Natural killer cell (primary cell): ENCODE results near the gene AFMID. TPM values are rescaled to one million over a fixed set of nuclear protein-coding genes. Genes with fewer than 3 reads are reported as not detected.

ENCODE experiments used
- ATAC-seq, 3 donors: fragments of 150-1000 bp in 2 of 3; fragments of 200-7000 bp in 1 of 3; cut with Tn5 transposase; 1 replicate in 1 of 3; 2 replicates in 2 of 3; pipeline ENCODE4 v1.10.0; 2021; ENCODE audit warnings: mild to moderate bottlenecking in 2 of 3, moderate library complexity in 2 of 3
- DNase-seq, 2 donors: peaks; one replicate each; pipeline versions ENCODE4 v3.0.0 to v3.0.0-alpha.2; 2013 to 2021; ENCODE audit warnings: mixed read lengths in 1 of 2
- H3K27ac ChIP-seq: one replicate; pipeline ENCODE4 v1.5.1; 2013; ENCODE audit warnings: mild to moderate bottlenecking, low read length
- H3K27me3 ChIP-seq: one replicate; pipeline ENCODE4 v1.6.1; 2013; ENCODE audit warnings: low read length; ENCODE audit not compliant: control insufficient read depth, insufficient read depth
- H3K36me3 ChIP-seq: one replicate; pipeline ENCODE4 v1.6.1; 2013; ENCODE audit warnings: low read length; ENCODE audit not compliant: control insufficient read depth, insufficient read depth
- H3K4me1 ChIP-seq: one replicate; pipeline ENCODE4 v1.6.1; 2013; ENCODE audit warnings: low read length; ENCODE audit not compliant: control insufficient read depth, insufficient read depth
- H3K4me3 ChIP-seq: one replicate; pipeline ENCODE4 v1.5.1; 2013; ENCODE audit warnings: low read length
- H3K9me3 ChIP-seq: one replicate; pipeline ENCODE4 v1.6.1; 2013; ENCODE audit warnings: low read length; ENCODE audit not compliant: control insufficient read depth, insufficient read depth
- H3K27ac Mint-ChIP-seq, 2 donors: one replicate each; pipeline ENCODE4 v1.8.0; 2022; ENCODE audit warnings: mild to moderate bottlenecking in 2 of 2, mixed read lengths in 2 of 2, moderate library complexity in 1 of 2
- H3K27me3 Mint-ChIP-seq, 2 donors: one replicate each; pipeline ENCODE4 v1.8.0; 2022; ENCODE audit warnings: low read depth in 2 of 2, mixed read lengths in 2 of 2
- H3K36me3 Mint-ChIP-seq: one replicate; pipeline ENCODE4 v1.8.0; 2022; ENCODE audit warnings: mixed read lengths
- H3K4me1 Mint-ChIP-seq, 2 donors: one replicate each; pipeline ENCODE4 v1.8.0; 2022; ENCODE audit warnings: mixed read lengths in 2 of 2
- H3K4me3 Mint-ChIP-seq: one replicate; pipeline ENCODE4 v1.8.0; 2022; ENCODE audit warnings: mild to moderate bottlenecking, moderate library complexity, mixed read lengths
- H3K9me3 Mint-ChIP-seq, 2 donors: one replicate each; pipeline ENCODE4 v1.8.0; 2022; ENCODE audit warnings: mixed read lengths in 2 of 2
- WGBS: methylation state at CpG from one replicate; pipeline ENCODE4 v1.1.7; 2013; ENCODE audit warnings: missing lambda C conversion rate; ENCODE audit not compliant: insufficient coverage; 5-methylcytosine and 5-hydroxymethylcytosine counted together
- intact Hi-C: fragments of 100-400 bp; cut with micrococcal nuclease; formaldehyde crosslinking; loops from one replicate; pipeline ENCODE4 v1.14.2; 2022
- total RNA-seq, 4 donors: library from RNA; stranded (reverse); fragments of 120-200 nt in 1 of 4; gene quantifications; one replicate each; pipeline versions ENCODE4 v1.2.3 to v1.2.4, GENCODE V29; 2013 to 2022
- TF ChIP-seq, protein P1 (sequence below): fragments of 200-600 bp; IDR thresholded peaks from one replicate; pipeline ENCODE4 v1.8.0; 2022; ENCODE audit warnings: antibody characterized with exemption

Gene AFMID
- total RNA-seq, 3 donors from 2014 or later (not counting 1 experiment from before 2014, with no cell fraction given), result 2.2 to 4.1 (median 2.3) TPM

DNA sequence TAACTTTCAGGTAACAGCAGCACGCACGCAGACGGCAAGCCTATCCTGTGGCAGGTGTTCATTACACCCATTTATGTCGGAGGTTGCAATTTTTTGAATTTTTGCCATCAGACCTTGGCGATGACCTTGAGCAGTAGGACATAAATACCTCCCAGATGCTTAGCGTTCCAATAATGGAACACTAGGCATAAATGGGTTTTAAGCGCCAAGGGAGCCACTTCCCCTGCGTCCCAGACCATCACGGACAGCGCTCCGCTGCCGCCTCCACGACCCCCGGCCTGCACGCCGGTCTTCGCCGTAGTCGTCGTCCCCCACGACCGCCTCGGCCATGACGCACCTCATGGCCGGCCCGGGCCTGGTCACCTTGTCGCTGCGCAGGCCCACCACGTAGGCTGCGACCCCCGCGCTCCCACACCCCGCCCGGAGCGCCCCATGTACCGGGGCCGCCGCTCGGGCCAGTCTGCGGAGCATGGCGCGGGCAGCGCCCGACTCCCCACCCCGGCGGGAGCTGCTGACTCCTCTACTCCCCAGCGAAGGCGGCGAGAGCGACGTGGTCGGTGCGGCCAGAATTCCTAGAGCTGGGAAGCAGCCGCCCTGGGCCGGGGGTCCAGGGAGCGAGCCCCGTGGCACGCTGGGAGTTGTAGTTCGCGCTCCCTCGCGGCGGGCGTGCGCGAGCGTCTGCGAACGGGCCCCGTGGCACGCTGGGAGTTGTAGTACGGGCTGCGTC, 66.9 kb downstream of the AFMID start:
- peaks cover 18 to 40% of the 10 kb centered on the region in 2 donors for H3K4me1 Mint-ChIP-seq

DNA sequence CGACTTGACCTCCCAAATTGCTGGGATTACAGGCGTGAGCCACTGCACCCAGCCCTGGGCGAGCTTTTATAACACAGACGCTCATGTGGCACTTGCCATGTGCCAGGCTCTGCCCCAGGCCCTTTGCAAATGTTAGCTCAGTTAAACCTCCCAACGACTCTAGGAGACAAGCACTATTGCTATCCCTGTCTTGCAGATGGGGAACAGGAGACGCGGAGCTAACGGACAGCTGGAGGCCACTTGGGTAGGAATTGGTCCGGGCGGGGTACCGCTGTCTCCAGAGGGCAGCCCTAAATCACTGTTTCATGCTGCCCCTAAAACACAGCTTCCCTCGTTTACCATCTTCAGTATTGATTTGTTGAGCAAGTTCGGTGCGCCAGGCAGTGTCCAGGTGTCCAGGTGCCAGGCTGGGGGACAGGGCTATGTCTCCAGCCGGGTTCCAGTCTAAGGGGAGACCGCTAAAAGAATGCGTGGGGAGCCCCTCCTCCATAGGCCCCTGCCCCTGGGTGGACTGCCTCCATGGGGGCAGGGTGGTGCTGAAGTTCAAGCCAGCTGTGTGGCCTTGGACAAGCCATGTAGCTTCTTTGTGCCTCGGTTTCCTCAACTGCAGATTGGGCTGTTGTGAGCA, 68.0 kb downstream of the AFMID start:
- H3K36me3 Mint-ChIP-seq, result no peaks in the 10 kb centered on the region
- intact Hi-C loops, result no loop called here
- peaks cover 63% of the 10 kb centered on the region for H3K4me1 ChIP-seq
- no peak overlapping the region for H3K4me3 ChIP-seq
- peak overlapping the region; percentile 66 for H3K4me3 Mint-ChIP-seq
- no peaks in the 10 kb centered on the region for H3K27me3 ChIP-seq
- H3K36me3 ChIP-seq, result no peaks in the 10 kb centered on the region
- H3K27ac Mint-ChIP-seq, result no peak overlapping the region
- no peaks in the 10 kb centered on the region for H3K9me3 Mint-ChIP-seq
- peaks cover 18 to 40% of the 10 kb centered on the region in 2 donors for H3K4me1 Mint-ChIP-seq
- H3K9me3 ChIP-seq, result no peaks in the 10 kb centered on the region
- ATAC-seq, result no peak
- 92% methylated on average over 18 of the region's 18 CpGs for WGBS
- peaks cover 0 to 8% of the 10 kb centered on the region in 2 donors for H3K27me3 Mint-ChIP-seq
- TF ChIP-seq, protein P1, sequence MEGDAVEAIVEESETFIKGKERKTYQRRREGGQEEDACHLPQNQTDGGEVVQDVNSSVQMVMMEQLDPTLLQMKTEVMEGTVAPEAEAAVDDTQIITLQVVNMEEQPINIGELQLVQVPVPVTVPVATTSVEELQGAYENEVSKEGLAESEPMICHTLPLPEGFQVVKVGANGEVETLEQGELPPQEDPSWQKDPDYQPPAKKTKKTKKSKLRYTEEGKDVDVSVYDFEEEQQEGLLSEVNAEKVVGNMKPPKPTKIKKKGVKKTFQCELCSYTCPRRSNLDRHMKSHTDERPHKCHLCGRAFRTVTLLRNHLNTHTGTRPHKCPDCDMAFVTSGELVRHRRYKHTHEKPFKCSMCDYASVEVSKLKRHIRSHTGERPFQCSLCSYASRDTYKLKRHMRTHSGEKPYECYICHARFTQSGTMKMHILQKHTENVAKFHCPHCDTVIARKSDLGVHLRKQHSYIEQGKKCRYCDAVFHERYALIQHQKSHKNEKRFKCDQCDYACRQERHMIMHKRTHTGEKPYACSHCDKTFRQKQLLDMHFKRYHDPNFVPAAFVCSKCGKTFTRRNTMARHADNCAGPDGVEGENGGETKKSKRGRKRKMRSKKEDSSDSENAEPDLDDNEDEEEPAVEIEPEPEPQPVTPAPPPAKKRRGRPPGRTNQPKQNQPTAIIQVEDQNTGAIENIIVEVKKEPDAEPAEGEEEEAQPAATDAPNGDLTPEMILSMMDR, result no peak
- no peak overlapping the region for H3K27ac ChIP-seq
- no peak for DNase-seq

More for the DNA sequence above, 66.9 kb downstream of the AFMID start:
- Histone ChIP-seq H3K9me3 (no peaks in the 10 kb centered on the region), H3K27me3 (no peaks in the 10 kb centered on the region), H3K4me1 (peaks cover 61% of the 10 kb centered on the region), H3K27ac (no peak overlapping the region), H3K36me3 (no peaks in the 10 kb centered on the region), H3K4me3 (peak overlapping the region; percentile 56)
- Mint-ChIP-seq H3K4me3 (peak overlapping the region; percentile 88), H3K36me3 (no peaks in the 10 kb centered on the region), H3K9me3 (no peaks in the 10 kb centered on the region), H3K27me3 (peaks cover 0 to 6% of the 10 kb centered on the region in 2 donors), H3K27ac (peak overlapping the region in 1 of 2 donors; percentile 77)
- ATAC-seq (peak; percentile 84 to 87 (median 86)), DNase-seq (peak; percentile 76 to 91)
- intact Hi-C loops, result loop anchor here (1.0 kb wide), 1 partner anchor 40 kb away; the partner anchor contains the start of gene BIRC5
- 2% methylated on average over 73 of the region's 73 CpGs for WGBS
- TF ChIP-seq, protein P1, result no peak

DNA sequence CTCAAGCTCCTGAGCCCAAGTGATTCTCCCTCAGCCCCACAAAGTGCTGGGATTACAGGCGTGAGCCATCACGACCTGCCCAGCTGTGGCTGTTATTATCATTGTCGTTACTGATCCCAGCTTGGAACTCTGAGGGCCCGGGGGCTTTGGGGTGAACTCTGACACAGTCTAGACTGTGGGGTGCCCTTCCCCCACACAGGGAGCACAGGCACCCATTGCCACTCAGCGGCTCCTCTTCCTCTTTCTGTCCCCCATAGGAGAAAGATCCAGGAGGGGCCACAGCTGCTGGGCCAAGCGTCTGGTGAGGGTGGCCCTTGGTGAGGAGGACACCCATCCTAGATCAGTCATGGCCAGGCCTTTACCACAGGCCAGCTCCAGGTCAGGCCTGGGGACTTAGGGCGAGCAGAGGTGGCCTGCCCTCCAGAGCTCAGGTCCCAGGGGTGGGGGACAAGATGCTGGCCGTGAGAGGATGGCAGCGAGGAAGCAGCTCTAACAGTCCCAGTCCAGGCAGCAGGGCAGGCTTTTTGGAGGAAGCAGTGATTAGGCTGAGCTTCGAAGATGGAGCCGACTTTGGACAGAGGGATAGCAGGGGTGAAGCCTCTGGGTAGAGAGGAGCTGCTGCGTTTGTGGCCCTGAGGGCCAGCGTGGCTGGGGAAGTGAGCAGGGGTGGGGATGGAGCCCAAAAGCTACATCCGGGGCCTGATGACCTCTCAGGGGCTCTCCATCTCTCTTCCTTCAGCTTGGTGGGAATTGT, 69.0 kb downstream of the AFMID start:
- TF ChIP-seq, protein P1, result no peak
- no peaks in the 10 kb centered on the region for H3K36me3 Mint-ChIP-seq
- Histone ChIP-seq H3K36me3 (no peaks in the 10 kb centered on the region), H3K27me3 (no peaks in the 10 kb centered on the region), H3K9me3 (no peaks in the 10 kb centered on the region), H3K27ac (no peak overlapping the region), H3K4me1 (peaks cover 54% of the 10 kb centered on the region), H3K4me3 (no peak overlapping the region)
- H3K9me3 Mint-ChIP-seq, result no peaks in the 10 kb centered on the region
- peaks cover 0 to 8% of the 10 kb centered on the region in 2 donors for H3K27me3 Mint-ChIP-seq
- H3K4me1 Mint-ChIP-seq, result peaks cover 12 to 34% of the 10 kb centered on the region in 2 donors
- no peak for ATAC-seq
- H3K27ac Mint-ChIP-seq, result no peak overlapping the region
- WGBS, result 81% methylated on average over 14 of the region's 14 CpGs
- DNase-seq, result no peak
- intact Hi-C loops, result no loop called here
- peak overlapping the region; percentile 28 for H3K4me3 Mint-ChIP-seq
